Common myeloid progenitor, CD34-positive (primary cell): Measurements from ENCODE around the gene ZDHHC8.

Experiments used
- CTCF ChIA-PET: fragments of 350-600 bp; sonication (Branson Sonifier 250); formaldehyde crosslinking; loops from one replicate; lab custom pipeline; 2021; ENCODE audit warnings: antibody characterized with exemption; lab: Charles Lee
- POLR2A ChIA-PET: fragments of 350-600 bp; sonication (Branson Sonifier 250); formaldehyde crosslinking; loops from one replicate; lab custom pipeline; 2021; ENCODE audit warnings: antibody characterized with exemption; lab: Charles Lee
- DNase-seq, 3 donors: peaks; one replicate each; pipeline versions ENCODE4 v3.0.0 to v3.0.0-alpha.2; 2013
- H3K27ac ChIP-seq, 2 experiments: 1 replicate in 1 of 2; 2 replicates in 1 of 2; pipeline ENCODE4 v1.7.0; 2013; ENCODE audit warnings: inconsistent platforms in 2 of 2, low read length in 2 of 2, mild to moderate bottlenecking in 2 of 2, low read depth in 1 of 2, moderate library complexity in 1 of 2; ENCODE audit not compliant: severe bottlenecking in 2 of 2, insufficient read depth in 1 of 2, poor library complexity in 1 of 2
- H3K27me3 ChIP-seq, 5 experiments: replicated peaks in 2 of 5; 1 replicate in 3 of 5; 2 replicates in 2 of 5; pipeline versions ENCODE4 v1.6.1 to v1.7.0; 2013; ENCODE audit warnings: low read length in 4 of 5, mild to moderate bottlenecking in 2 of 5, moderate library complexity in 2 of 5, inconsistent platforms in 1 of 5; ENCODE audit not compliant: insufficient read depth in 5 of 5, control insufficient read depth in 4 of 5
- H3K36me3 ChIP-seq, 4 experiments: 1 replicate in 2 of 4; 2 replicates in 2 of 4; pipeline versions ENCODE4 v1.6.1 to v1.7.0; 2013; ENCODE audit warnings: low read length in 3 of 4, control low read depth in 1 of 4, mild to moderate bottlenecking in 1 of 4; ENCODE audit not compliant: control insufficient read depth in 4 of 4, insufficient read depth in 4 of 4
- H3K4me1 ChIP-seq, 4 experiments: 1 replicate in 3 of 4; 2 replicates in 1 of 4; pipeline versions ENCODE4 v1.6.1 to v1.7.1; 2013; ENCODE audit warnings: low read length in 3 of 4, mild to moderate bottlenecking in 3 of 4, control low read depth in 1 of 4, inconsistent platforms in 1 of 4, moderate library complexity in 1 of 4; ENCODE audit not compliant: control insufficient read depth in 4 of 4, insufficient read depth in 4 of 4; ENCODE audit errors: control extremely low read depth in 1 of 4
- H3K4me3 ChIP-seq, 7 experiments: 1 replicate in 4 of 7; 2 replicates in 3 of 7; pipeline versions ENCODE4 v1.5.1 to v1.7.0; 2013; ENCODE audit warnings: mild to moderate bottlenecking in 7 of 7, low read length in 6 of 7, moderate library complexity in 6 of 7, inconsistent platforms in 2 of 7, low read depth in 2 of 7, control low read depth in 1 of 7; ENCODE audit not compliant: insufficient read depth in 4 of 7, control insufficient read depth in 1 of 7; ENCODE audit errors: extremely low read depth in 1 of 7
- H3K9me3 ChIP-seq, 5 experiments: 1 replicate in 4 of 5; 2 replicates in 1 of 5; pipeline versions ENCODE4 v1.6.1 to v1.7.1; 2013; ENCODE audit warnings: low read length in 4 of 5, mild to moderate bottlenecking in 2 of 5, inconsistent platforms in 1 of 5, low read depth in 1 of 5, moderate library complexity in 1 of 5; ENCODE audit not compliant: control insufficient read depth in 4 of 5, insufficient read depth in 2 of 5; ENCODE audit errors: control extremely low read depth in 1 of 5
- WGBS: methylation state at CpG from one replicate; pipeline ENCODE4 v1.1.5; 2013; ENCODE audit not compliant: insufficient coverage; 5-methylcytosine and 5-hydroxymethylcytosine counted together

ZDHHC8 gene

DNA sequence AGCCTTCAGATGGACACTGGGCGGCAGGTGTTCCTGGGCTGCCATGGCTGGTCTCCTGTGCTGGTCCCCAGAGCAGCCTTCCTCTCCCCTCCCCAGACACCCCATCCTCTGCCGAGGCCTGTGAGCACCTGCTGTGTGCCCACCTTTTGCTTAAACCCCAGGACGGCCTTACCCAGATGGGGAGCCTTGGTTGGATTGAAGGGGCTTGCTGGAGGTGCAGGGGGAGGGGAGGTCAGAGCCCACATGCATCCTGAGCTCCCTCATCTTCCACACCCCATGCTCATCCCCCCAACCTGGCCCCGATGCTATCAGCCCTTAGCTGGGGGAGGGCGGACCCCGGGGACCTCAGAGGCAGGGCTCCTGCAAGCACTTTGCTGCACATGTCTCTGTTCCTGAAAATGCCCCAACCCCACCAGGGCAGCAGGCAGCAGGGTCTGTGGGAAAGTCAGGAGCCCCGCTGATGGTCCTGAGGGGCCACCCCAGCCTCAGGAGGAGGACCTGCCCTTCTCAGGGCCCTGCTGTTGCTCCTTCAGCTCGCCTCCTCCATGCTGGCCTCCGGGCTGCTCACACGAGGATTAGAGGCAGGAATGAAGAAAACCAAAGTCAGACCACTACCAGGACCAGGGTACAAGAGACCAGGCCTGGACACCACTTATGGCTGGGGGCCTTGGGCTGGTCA is 60.8 kb downstream of the ZDHHC8 start:
- Histone ChIP-seq H3K9me3 (no peaks in the 10 kb centered on the region), H3K4me3 (no peak overlapping the region), H3K36me3 (no peaks in the 10 kb centered on the region), H3K27ac (no peak overlapping the region), H3K4me1 (peaks cover 0 to 12% (median 5%) of the 10 kb centered on the region in 4 experiments), H3K27me3 (no peaks in the 10 kb centered on the region)
- ChIA-PET CTCF (interaction anchor here (1.0 to 1.5 kb wide), 4 partner anchors 9 to 92 kb away, joined by 4 read pairs; no protein-coding TSS in a partner anchor), POLR2A (no interaction called here)
- DNase-seq: no peak
- WGBS: 93% methylated on average over 9 of the region's 10 CpGs

DNA sequence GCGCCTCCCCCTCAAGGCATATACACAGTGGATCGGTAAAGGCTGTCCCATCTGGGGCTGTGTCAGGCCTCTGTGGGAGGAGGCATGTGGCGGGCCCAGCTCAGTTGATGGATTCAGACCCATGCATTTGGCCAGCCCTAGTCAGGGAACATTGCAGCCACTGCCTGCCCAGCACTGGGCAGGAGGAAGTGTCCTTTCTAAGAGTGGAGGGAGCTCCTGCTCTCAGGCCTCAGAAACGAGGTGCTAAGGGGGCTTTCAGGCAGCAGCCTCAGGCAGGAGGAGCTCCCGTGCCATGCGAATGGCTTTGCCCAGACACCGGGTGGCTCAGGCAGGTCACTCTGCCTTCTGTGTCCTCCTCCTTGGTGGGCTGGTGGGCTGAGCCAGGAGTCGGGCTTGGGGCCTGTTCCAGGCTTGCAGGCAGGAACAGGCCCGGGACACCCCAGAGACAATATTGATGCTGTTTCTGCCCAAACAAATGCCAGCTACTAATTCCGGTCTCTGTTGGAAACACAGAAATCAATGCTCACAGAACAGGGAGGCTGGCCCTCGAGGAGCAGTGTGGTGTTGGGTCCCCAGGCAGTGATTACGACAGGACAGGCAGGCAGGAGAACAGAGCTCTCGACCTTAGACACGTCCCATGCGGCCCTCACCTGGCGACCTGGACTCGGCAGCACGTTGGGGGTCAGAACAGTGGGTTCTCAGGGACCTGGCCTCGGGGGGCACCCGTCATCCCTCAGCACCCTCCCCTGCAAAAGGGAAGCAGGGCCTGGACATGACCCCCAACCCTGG is 61.6 kb downstream of the ZDHHC8 start:
- CTCF ChIA-PET: interaction anchor here (0.9 to 1.4 kb wide), 4 partner anchors 15 to 29 kb away, joined by 3 to 4 read pairs (median 4); no protein-coding TSS in a partner anchor
- peaks cover 0 to 12% (median 5%) of the 10 kb centered on the region in 4 experiments for H3K4me1 ChIP-seq
- no peaks in the 10 kb centered on the region for H3K9me3 ChIP-seq
- no peaks in the 10 kb centered on the region for H3K36me3 ChIP-seq
- H3K4me3 ChIP-seq: no peak overlapping the region
- 85% methylated on average over 19 of the region's 20 CpGs for WGBS
- POLR2A ChIA-PET: no interaction called here
- no peak overlapping the region for H3K27ac ChIP-seq
- no peak for DNase-seq
- H3K27me3 ChIP-seq: no peaks in the 10 kb centered on the region

DNA sequence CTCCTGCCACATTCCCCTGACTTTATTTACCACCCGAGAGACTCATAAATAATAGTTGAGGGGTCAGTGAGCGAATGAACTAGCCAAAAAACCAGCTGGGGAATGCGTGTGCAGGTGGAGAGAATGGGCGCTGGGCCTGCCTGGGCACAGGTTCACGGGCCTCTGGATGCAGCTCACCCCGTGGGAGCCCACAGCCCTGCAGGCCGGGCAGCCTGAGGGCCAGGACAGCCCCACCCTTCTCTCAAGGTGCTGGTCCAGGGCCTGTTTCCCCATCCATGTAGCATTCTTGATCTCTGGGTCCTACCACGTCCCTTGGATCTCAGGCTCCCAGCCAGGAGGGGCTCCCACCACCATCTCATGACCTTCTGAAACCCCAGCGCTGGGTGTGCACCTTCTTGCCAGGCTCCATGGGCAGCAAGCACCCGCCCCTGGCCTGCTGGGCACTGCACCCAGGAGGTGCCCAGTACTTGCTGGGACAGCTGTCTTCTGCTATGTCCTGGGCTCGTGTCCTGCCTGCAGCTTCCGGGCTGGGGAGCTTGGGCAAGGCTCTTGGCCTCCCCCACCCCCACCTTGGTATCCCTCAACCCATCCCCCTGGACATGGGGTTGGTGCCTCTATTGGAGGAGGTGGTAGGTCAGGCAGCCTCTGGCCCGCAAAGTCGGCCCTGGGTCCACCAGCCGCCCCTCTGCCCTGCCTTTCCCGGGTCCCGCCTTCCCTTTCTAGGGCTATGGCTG is 62.3 kb downstream of the ZDHHC8 start:
- 87% methylated on average over 15 of the region's 17 CpGs for WGBS

DNA sequence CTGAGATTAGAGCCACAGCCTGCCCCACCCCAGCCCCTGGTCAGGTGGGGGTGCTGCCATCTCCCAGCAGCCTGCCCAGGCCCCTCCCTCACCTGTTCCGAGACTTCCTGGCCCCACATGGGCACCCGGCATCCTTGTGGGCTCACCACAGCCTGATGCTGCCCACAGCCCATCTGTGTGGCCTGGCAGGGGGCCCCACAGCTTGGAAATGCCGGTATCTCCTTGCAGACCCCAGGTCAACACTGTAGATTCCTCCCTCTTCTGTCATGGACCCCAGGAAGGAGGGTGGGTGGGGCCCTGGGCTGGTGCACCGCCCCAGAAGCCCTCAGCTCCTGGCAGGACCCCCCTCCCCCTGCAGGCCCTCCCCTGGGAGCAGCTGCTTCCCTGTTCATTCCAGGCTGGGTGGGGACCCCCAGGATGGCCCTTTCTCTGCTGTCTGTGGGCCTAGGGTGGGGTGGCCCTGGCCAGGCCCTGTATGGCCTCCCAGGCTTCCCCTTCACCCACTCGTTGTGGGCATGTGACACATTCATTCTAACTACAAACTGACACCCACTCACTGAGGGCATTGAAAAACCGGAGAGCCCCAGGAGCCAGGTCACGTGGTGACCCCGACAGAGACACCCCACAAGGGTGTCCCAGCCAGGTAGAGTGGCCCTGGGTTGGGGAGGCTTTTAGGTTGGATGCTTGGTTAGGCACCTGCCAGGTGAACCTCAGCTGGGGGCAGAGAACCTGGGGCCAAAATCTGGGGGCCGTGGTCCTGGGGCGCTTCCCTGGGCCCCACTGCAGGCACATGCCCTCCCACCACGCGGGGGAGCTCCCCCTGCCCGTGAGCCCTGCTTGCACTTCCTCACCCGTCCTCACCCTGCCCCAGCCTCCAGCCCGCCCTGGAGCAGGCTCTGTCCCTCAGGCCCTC is 63.3 kb downstream of the ZDHHC8 start:
- Histone ChIP-seq H3K27me3 (no peaks in the 10 kb centered on the region), H3K36me3 (no peaks in the 10 kb centered on the region), H3K4me3 (no peak overlapping the region), H3K9me3 (no peaks in the 10 kb centered on the region), H3K27ac (no peak overlapping the region), H3K4me1 (peaks cover 0 to 12% (median 5%) of the 10 kb centered on the region in 4 experiments)
- POLR2A ChIA-PET: no interaction called here
- DNase-seq: peak in 1 of 3 donors; percentile 4
- WGBS: 66% methylated on average over 12 of the region's 15 CpGs
- CTCF ChIA-PET: interaction anchor here (0.7 to 2.8 kb wide), 11 partner anchors 8 to 89 kb away, joined by 3 to 9 read pairs (median 4); no protein-coding TSS in a partner anchor

More for the DNA sequence above, 62.3 kb downstream of the ZDHHC8 start:
- Histone ChIP-seq H3K27ac (no peak overlapping the region), H3K4me3 (no peak overlapping the region), H3K36me3 (no peaks in the 10 kb centered on the region), H3K4me1 (peaks cover 0 to 12% (median 5%) of the 10 kb centered on the region in 4 experiments), H3K27me3 (no peaks in the 10 kb centered on the region), H3K9me3 (no peaks in the 10 kb centered on the region)
- POLR2A ChIA-PET: no interaction called here
- no peak for DNase-seq
- CTCF ChIA-PET: interaction anchor here (0.9 to 2.1 kb wide), 5 partner anchors 9 to 45 kb away, joined by 3 to 8 read pairs (median 3); no protein-coding TSS in a partner anchor

DNA sequence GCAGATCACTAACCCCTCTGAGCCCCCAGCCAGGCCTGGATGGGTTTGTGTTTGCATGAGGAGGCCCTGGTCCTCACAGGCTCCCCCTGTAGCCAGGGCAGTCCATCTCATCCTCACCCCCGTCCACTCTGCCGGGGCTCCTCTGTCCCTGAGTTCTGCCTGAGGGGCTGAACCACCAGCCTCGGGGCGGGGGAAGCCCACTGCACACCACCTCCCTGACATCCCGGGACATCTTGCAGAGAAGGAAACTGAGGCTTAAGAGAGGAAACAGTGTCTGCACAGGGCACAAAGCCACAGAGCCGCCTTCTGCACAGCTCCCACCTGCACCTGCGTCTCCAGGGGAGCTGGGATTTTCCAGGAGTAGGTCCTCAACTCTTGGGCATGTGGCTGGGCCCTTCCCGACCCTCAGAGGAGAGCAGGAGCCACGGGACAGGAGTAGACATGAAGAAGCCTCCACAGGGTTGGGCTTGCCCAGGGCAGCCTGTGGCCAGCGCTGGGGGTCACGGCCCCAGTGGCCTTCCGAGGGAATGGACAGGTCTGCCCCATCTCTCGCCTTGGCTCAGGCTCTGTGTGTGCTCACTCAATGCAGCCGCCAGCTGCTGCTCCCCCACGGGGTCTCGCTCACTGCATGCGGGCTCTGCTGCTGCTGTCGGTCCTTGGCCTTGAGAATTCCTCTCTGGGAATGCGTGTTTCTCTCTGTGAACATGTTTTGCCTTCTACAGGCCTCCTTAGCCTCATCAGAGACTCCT is 64.7 kb downstream of the ZDHHC8 start:
- no peaks in the 10 kb centered on the region for H3K36me3 ChIP-seq
- no peak overlapping the region for H3K4me3 ChIP-seq
- H3K4me1 ChIP-seq: peaks cover 0 to 12% (median 5%) of the 10 kb centered on the region in 4 experiments
- H3K27ac ChIP-seq: no peak overlapping the region
- ChIA-PET POLR2A (no interaction called here), CTCF (interaction anchor here (0.7 to 2.8 kb wide), 9 partner anchors 9 to 88 kb away, joined by 3 to 9 read pairs (median 4); no protein-coding TSS in a partner anchor)
- H3K9me3 ChIP-seq: no peaks in the 10 kb centered on the region
- no peak for DNase-seq
- no peaks in the 10 kb centered on the region for H3K27me3 ChIP-seq
- 92% methylated on average over 19 of the region's 19 CpGs for WGBS
